SU-DHL-6 (cell line): ENCODE results near the gene LILRB3.

Experiments
- EZH2phosphoT487 ChIP-seq: fragments of 200-600 bp; sonication (generic), shearing (Covaris generic); conservative IDR thresholded peaks from 2 replicates; pipeline ENCODE4 v1.6.1; 2018; ENCODE audit warnings: mild to moderate bottlenecking, antibody characterized with exemption, low read length, moderate library complexity, mixed read lengths
- TF ChIP-seq, protein P1 (sequence below): fragments of 200-600 bp; sonication (generic); IDR thresholded peaks from one replicate; pipeline ENCODE4 v1.5.1; 2017; ENCODE audit warnings: antibody characterized with exemption, mild to moderate bottlenecking, low read length, moderate library complexity; ENCODE audit not compliant: insufficient read depth, poor library complexity, severe bottlenecking

DNA sequence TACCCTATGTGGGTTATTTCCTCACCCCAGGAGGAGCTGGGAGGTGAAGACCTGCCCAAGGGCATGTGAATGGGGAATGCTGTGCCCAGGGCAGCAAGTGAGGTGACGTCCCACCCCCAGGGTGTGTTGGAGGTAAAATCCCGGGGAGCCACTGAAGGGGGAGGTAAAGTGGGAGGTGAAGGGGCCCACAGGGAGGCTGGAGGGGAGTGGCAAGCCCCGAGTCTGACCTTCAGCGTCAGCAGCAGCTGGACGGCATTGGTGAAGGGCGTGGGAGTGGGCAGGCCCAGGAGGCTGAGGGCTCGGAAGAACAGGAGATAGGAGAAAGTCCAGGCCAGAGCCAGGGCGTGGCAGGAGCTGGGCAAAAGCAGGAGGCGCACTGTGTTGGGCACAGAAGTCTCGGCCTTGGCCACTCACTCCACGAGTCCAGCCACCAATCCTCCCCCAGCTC lies 35.8 kb downstream of the LILRB3 start:
- TF ChIP-seq, protein P1, sequence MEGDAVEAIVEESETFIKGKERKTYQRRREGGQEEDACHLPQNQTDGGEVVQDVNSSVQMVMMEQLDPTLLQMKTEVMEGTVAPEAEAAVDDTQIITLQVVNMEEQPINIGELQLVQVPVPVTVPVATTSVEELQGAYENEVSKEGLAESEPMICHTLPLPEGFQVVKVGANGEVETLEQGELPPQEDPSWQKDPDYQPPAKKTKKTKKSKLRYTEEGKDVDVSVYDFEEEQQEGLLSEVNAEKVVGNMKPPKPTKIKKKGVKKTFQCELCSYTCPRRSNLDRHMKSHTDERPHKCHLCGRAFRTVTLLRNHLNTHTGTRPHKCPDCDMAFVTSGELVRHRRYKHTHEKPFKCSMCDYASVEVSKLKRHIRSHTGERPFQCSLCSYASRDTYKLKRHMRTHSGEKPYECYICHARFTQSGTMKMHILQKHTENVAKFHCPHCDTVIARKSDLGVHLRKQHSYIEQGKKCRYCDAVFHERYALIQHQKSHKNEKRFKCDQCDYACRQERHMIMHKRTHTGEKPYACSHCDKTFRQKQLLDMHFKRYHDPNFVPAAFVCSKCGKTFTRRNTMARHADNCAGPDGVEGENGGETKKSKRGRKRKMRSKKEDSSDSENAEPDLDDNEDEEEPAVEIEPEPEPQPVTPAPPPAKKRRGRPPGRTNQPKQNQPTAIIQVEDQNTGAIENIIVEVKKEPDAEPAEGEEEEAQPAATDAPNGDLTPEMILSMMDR: no peak
- no peak for TF ChIP-seq EZH2phosphoT487
